Ectodermal cell (in vitro differentiated cells): Measurements from ENCODE around the gene NAV3.

Experiments
- H3K27ac ChIP-seq: 2 replicates; pipeline ENCODE4 v1.7.0; 2013; ENCODE audit warnings: mild to moderate bottlenecking, low read depth, low read length; ENCODE audit not compliant: insufficient read depth, poor library complexity, severe bottlenecking
- H3K27me3 ChIP-seq: 2 replicates; pipeline ENCODE4 v1.7.0; 2013; ENCODE audit warnings: mild to moderate bottlenecking, low read length; ENCODE audit not compliant: insufficient read depth, control insufficient read depth, poor library complexity, severe bottlenecking
- H3K36me3 ChIP-seq: one replicate; pipeline ENCODE4 v1.7.0; 2013; ENCODE audit warnings: low read length; ENCODE audit not compliant: control insufficient read depth, insufficient read depth
- H3K4me1 ChIP-seq: one replicate; pipeline ENCODE4 v1.7.0; 2013; ENCODE audit warnings: low read length; ENCODE audit not compliant: control insufficient read depth, insufficient read depth
- H3K4me3 ChIP-seq: 2 replicates; pipeline ENCODE4 v1.7.0; 2013; ENCODE audit warnings: low read depth, low read length, control low read depth; ENCODE audit not compliant: insufficient read depth
- H3K9me3 ChIP-seq: 2 replicates; pipeline ENCODE4 v1.7.0; 2013; ENCODE audit warnings: mild to moderate bottlenecking, low read length, moderate library complexity; ENCODE audit not compliant: control insufficient read depth
- WGBS, 2 experiments: methylation state at CpG; one replicate each; pipeline ENCODE4 v1.1.7; 2013; ENCODE audit warnings: missing lambda C conversion rate in 2 of 2; 5-methylcytosine and 5-hydroxymethylcytosine counted together

Gene NAV3

DNA sequence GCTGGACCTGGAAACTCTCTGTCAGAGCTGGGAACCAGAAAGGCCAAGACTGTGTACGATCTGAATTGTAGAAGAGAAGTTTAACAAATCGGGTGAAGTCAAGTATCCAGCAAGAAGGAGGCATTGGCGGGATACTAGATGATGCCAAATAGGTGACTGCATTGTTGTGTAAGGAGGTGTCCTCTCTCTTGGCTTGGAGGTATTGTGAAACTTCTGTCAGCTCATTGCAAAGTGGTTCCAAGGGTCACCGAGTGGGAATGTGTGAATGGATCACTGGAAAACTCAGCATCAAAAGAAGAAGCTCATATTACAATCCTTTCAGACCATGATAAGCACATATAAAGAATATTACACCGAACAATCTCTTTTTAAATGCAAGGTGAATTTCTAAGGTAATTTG, 11.7 kb downstream of the NAV3 start:
- 90 to 92% methylated on average over 3 to 5 of the region's 5 CpGs for WGBS, 2 experiments
- H3K36me3 ChIP-seq: no peaks in the 10 kb centered on the region
- H3K27me3 ChIP-seq: no peaks in the 10 kb centered on the region
- H3K9me3 ChIP-seq: no peaks in the 10 kb centered on the region
- no peak overlapping the region for H3K4me3 ChIP-seq
- H3K27ac ChIP-seq: no peak overlapping the region
- H3K4me1 ChIP-seq: no peaks in the 10 kb centered on the region

DNA sequence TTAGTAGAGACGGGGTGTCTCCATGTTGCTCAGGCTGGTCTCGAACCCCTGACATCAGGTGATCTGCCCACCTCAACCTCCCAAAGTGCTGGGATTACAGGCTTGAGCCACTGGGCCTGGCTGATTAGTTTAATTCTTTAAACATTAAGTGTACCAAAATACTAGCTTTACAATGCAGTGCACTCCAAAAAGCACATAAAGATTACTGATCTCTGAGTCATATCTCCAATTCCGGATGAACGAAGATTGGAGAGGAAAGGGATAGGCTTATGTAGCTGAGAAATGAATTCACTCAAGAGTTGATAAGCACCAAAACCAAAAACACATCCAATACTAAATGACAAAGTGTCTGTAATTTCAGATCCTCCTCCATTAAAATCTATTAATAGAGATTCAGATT, 15.1 kb downstream of the NAV3 start:
- Histone ChIP-seq H3K27ac (no peak overlapping the region), H3K27me3 (no peaks in the 10 kb centered on the region), H3K4me3 (no peak overlapping the region), H3K9me3 (no peaks in the 10 kb centered on the region), H3K36me3 (no peaks in the 10 kb centered on the region), H3K4me1 (no peaks in the 10 kb centered on the region)
- 94 to 95% methylated on average over 2 to 4 of the region's 4 CpGs for WGBS, 2 experiments

DNA sequence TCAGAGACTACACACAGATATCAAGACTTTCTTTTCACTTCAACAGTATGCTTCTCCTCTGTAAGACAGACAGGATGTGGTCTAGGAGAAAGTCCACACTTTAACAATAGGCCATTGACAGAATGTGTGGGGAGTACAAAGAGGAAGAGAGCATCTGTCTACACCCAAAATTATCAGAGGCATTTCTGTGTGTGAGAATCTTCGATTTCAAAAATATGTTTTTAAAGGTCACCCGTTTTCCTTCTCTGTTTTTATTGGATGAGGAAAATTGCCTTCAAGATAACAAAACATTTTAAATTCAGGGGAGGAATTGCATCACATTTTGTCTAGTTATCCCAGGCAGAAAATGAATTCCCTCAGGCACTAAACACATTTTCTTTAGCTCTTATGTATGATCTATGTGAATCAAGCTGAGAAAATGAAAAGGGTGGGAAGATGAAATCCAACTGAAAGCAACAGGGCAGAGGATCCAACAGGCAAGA, 16.4 kb downstream of the NAV3 start:
- H3K4me1 ChIP-seq: no peaks in the 10 kb centered on the region
- 80 to 92% methylated on average over 1 to 2 of the region's 2 CpGs for WGBS, 2 experiments
- no peaks in the 10 kb centered on the region for H3K9me3 ChIP-seq
- H3K27me3 ChIP-seq: no peaks in the 10 kb centered on the region
- H3K36me3 ChIP-seq: no peaks in the 10 kb centered on the region
- H3K27ac ChIP-seq: no peak overlapping the region
- H3K4me3 ChIP-seq: no peak overlapping the region

DNA sequence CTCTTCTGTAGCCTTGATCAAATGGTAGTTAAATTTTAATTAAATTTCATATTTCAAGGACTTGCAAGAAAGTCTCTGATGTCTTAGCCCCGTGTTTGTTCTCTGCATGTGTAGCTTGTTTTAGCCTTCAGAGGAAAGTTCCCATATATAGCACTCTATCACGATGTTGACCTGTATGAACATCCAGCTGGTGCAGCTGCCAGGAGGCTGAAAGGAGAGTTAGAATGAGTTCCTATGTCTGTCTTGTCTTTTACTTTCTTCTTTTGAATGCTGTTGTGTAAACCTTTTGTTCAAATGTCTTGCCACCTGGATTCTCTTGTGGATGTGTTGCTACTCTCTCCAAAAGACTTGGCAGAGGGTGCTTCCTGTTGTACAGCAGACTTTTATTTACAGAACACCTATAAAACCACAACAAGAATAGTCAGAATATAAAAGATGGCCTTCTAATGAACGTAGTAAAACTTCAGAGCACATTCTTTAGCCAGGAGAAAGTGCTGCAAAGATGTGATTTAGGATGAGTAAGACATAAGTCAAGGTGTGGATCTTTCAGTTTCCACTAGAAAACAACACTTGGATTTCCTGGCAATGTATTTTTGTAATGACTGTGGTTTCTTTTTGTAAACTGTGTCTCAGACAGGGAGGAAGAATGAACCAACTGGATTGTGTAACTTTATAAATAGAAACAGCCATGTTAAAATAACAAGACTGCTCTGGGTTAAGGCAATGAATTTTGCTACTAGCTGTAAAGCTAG, 17.2 kb downstream of the NAV3 start:
- no peak overlapping the region for H3K27ac ChIP-seq
- no peaks in the 10 kb centered on the region for H3K4me1 ChIP-seq
- WGBS, 2 experiments: 92 to 97% methylated on average over 3 of the region's 3 CpGs
- no peaks in the 10 kb centered on the region for H3K36me3 ChIP-seq
- no peaks in the 10 kb centered on the region for H3K27me3 ChIP-seq
- no peak overlapping the region for H3K4me3 ChIP-seq
- no peaks in the 10 kb centered on the region for H3K9me3 ChIP-seq

DNA sequence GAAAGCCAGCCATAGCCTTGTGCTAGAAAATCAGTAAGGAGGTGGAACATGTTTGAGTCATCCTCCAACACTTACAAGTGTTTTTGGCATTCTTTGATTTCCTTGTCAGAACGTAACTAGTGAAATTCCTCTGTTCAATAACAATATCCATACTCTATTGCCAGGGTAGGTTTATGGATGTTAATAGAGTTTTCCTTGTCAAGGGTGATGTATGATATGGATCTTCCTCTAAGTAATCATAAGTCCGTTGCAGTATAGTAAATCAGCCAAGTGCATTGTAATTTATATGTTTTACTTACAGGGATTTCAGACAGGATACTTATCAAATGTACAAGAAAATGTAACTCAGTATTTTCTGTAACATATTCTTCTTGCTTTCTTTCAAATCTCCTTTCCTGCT, 19.4 kb downstream of the NAV3 start:
- Histone ChIP-seq H3K4me3 (no peak overlapping the region), H3K4me1 (no peaks in the 10 kb centered on the region), H3K27me3 (no peaks in the 10 kb centered on the region), H3K9me3 (no peaks in the 10 kb centered on the region), H3K27ac (no peak overlapping the region), H3K36me3 (no peaks in the 10 kb centered on the region)
- WGBS, 2 experiments: 83 to 88% methylated on average over 1 of the region's 2 CpGs

DNA sequence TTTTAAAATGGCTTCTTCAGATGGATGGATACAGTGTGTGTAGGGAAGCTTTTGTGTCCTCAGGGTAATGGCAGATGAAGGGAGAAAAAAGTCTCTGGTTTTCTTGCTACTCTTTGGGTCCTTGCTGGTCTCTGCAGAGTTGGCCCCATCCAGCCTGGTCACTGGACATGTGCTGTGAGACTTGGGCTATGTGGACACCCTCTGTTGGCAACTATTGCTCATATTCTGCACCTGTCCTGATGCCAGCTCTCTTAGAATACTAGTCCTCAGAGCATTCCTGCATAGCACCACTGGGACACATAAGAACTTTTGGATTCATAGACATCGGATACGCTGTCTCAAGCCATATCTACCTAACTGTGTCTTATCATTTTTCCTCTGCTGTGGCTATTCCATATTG, 20.0 kb downstream of the NAV3 start:
- Histone ChIP-seq H3K27me3 (no peaks in the 10 kb centered on the region), H3K4me1 (no peaks in the 10 kb centered on the region), H3K36me3 (no peaks in the 10 kb centered on the region), H3K4me3 (no peak overlapping the region), H3K27ac (no peak overlapping the region), H3K9me3 (no peaks in the 10 kb centered on the region)
- WGBS, 2 experiments: 95% methylated on average over 2 of the region's 2 CpGs

DNA sequence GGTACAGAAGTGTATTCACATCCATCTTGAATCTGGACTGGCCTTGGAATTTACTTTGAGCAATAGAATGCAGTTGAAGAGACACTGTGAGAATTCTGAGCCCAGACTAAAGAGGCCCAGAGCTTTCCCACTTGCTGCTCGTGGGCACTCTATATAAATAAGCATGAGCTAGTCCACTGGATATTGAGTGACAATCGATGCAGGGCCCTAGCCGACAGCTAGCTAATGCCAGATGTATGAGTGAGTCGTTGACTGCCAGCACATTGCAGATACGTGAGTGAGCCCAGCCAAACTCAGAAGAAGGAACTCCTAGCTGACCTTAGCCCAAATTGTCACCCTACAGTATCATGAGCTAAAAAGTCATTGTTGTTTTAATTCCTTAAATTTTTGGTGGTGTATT, 24.9 kb downstream of the NAV3 start:
- 93 to 94% methylated on average over 5 of the region's 5 CpGs for WGBS, 2 experiments
- Histone ChIP-seq H3K27me3 (no peaks in the 10 kb centered on the region), H3K4me1 (no peaks in the 10 kb centered on the region), H3K9me3 (no peaks in the 10 kb centered on the region), H3K4me3 (no peak overlapping the region), H3K27ac (no peak overlapping the region), H3K36me3 (no peaks in the 10 kb centered on the region)

DNA sequence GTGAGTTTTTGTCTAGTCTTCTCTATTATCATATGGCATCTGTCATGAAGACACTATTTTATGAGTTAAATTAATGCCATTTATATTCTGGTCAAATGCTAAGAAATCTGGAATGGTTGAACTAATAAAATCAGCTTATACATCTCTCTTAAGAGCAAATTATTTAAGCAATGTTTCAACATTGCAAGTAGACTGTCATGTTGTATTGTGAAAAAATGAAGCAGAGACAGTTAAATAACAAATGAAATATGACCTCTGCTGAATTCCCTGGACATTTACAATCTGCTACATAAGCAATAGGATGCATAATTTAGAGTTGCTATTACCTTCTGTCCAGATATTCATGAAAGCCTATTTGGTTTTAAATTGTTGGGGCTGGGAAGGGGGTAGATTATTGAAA, 30.6 kb downstream of the NAV3 start:
- H3K27me3 ChIP-seq: no peaks in the 10 kb centered on the region
- no peak overlapping the region for H3K4me3 ChIP-seq
- no peaks in the 10 kb centered on the region for H3K36me3 ChIP-seq
- H3K9me3 ChIP-seq: no peaks in the 10 kb centered on the region
- no peak overlapping the region for H3K27ac ChIP-seq
- no peaks in the 10 kb centered on the region for H3K4me1 ChIP-seq

DNA sequence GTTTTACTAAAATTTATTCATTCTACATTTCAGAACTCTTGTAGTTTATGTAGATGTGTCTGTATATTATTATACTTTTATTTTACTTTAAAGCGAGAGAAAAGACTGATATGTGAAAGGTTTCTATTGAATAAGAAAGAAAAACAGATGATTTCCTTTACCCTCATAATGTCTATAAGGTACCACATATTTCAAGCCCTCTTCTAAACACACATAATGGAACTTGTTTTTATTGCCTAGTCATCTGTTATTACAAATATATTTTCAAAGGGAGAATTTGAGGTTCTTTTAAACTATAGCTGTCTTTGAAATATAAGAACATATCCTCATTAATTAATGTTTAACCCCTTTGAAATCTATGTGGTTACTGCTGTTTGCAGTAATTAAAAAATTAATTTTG, 34.5 kb downstream of the NAV3 start:
- H3K27me3 ChIP-seq: no peaks in the 10 kb centered on the region
- H3K4me3 ChIP-seq: no peak overlapping the region
- no CpG with 5 or more reads among the region's 1 CpG for WGBS, 2 experiments
- no peaks in the 10 kb centered on the region for H3K9me3 ChIP-seq
- no peaks in the 10 kb centered on the region for H3K36me3 ChIP-seq
- no peaks in the 10 kb centered on the region for H3K4me1 ChIP-seq
- no peak overlapping the region for H3K27ac ChIP-seq

DNA sequence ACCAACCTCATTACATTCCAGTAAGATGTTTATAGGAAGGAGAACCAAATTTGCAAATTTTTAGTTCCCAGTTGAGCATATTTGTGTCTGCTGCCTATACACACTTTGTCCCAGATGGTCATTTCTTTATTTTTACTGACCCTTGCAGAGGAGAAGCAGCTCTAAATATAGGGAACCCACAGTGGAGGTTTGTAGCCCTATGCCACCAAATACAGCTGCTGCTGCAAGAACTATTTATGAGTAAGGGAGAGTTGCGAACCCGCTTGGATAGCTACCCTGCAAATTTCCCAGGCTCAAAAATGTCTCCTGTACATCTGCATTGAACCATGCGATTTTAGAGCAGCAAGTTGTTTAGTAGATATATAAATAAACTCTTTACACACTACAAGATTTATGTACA, 48.2 kb downstream of the NAV3 start:
- Histone ChIP-seq H3K27me3 (no peaks in the 10 kb centered on the region), H3K9me3 (no peaks in the 10 kb centered on the region), H3K27ac (no peak overlapping the region), H3K4me3 (no peak overlapping the region), H3K36me3 (no peaks in the 10 kb centered on the region), H3K4me1 (no peaks in the 10 kb centered on the region)
- whole genome bisulfite sequencing, 2 experiments: 80 to 100% methylated on average over 1 to 2 of the region's 3 CpGs

DNA sequence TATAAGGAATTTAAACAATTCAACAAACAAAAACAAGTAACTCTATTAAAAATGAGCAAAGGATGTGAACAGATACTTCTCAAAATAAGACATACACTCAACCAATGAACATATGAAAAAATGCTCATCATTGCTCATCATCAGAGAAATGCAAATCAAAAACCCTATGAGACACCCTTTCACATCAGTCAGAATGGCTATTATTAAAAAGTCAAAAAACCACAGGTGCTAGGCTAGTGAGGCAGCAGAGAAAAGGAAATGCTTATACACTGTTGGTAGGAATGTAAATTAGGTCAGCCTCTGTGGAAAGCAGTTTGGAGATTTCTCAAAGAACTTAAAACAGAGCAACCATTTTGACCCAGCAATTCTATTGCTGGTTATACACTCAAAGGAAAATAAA, 52.0 kb downstream of the NAV3 start:
- H3K36me3 ChIP-seq: no peaks in the 10 kb centered on the region
- H3K4me3 ChIP-seq: no peak overlapping the region
- no peaks in the 10 kb centered on the region for H3K27me3 ChIP-seq
- H3K9me3 ChIP-seq: no peaks in the 10 kb centered on the region
- no peaks in the 10 kb centered on the region for H3K4me1 ChIP-seq
- H3K27ac ChIP-seq: no peak overlapping the region
